Choroid plexus epithelial cell (primary cell): ENCODE measurements around the gene FBN1.

Source experiments
- DNase-seq: peaks from one replicate; pipeline ENCODE4 v3.0.0-alpha.2; 2010; ENCODE audit warnings: low read depth
- H3K4me3 ChIP-seq: 2 replicates; pipeline ENCODE4 v1.5.1; 2011; ENCODE audit warnings: low read depth, mild to moderate bottlenecking, control low read depth, low read length, moderate library complexity
- CTCF ChIP-seq: conservative IDR thresholded peaks from 2 replicates; pipeline ENCODE4 v1.5.1; 2011; ENCODE audit warnings: low read depth, mild to moderate bottlenecking, control low read depth, inconsistent platforms, low read length, moderate library complexity

FBN1 gene

GRCh38 chr15:48527517-48527916 is 118.0 kb downstream of the FBN1 start:
- H3K4me3 ChIP-seq = no peak overlapping the region
- no peak for TF ChIP-seq CTCF
- DNase-seq = no peak

GRCh38 chr15:48522911-48523310 is 122.6 kb downstream of the FBN1 start:
- TF ChIP-seq CTCF = no peak
- H3K4me3 ChIP-seq = no peak overlapping the region
- DNase-seq = no peak

GRCh38 chr15:48522123-48522522 is 123.4 kb downstream of the FBN1 start:
- TF ChIP-seq CTCF = no peak

DNA sequence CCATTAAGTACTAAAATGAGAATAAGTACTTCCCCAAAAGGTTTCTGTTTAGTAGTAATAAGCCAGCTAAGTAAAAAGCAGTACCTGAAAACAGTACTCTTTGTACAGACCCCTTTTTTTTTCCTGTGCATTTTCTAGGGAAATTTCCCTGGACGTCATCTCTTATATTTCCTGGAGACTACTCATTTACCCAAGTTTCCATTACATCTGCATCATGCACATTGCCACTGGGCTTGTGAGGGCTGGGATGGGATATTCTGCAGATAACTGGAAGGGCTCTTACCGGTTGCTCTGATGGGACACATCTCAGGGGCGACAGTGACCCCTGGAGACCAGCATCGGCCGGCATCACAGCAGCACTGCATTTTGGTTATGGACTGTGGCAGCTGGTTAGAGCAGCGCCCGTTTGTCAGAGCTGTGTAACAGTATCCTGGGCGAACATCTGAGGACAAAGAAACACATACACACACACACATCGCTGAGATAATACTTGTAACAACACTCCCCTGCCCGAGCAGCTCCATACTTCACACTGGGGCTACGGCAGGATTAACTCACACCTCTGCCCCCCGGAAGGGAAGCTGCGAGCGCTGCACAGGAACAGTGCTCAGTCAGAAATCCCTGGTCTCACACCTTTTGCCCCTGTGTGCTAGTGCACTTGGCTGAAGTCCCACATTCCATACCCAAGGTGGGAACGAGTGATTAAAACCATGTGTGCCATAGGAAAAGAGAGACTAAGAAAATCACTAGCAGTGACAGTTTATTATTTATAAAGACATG is 124.9 kb downstream of the FBN1 start:
- H3K4me3 ChIP-seq = no peak overlapping the region
- peak; percentile 60 for DNase-seq
- TF ChIP-seq CTCF = no peak

More at GRCh38 chr15:48522123-48522522, 123.4 kb downstream of the FBN1 start:
- no peak overlapping the region for H3K4me3 ChIP-seq
- DNase-seq = no peak

GRCh38 chr15:48516121-48516520 is 129.4 kb downstream of the FBN1 start:
- no peak for DNase-seq
- H3K4me3 ChIP-seq = no peak overlapping the region
- TF ChIP-seq CTCF = no peak

DNA sequence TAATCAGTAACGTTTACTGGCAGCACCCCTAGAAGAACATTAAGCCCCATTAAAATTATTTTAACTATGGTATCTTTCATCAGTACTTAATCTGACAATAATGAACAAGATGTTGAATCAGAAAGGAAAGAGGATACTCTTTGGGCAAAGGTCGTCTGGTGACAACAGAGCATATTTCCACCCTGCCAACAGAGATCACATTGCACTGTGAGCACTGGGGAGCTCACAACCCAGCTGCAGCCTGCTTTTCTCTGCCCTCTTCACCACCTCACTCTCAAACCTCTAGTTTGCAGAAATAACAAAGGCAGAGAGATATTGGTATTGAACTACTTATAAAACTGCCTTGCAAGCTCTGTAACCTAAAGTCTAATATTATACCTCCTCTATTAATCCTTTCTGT is 130.0 kb downstream of the FBN1 start:
- H3K4me3 ChIP-seq = no peak overlapping the region
- DNase-seq = peak; percentile 47
- no peak for TF ChIP-seq CTCF

DNA sequence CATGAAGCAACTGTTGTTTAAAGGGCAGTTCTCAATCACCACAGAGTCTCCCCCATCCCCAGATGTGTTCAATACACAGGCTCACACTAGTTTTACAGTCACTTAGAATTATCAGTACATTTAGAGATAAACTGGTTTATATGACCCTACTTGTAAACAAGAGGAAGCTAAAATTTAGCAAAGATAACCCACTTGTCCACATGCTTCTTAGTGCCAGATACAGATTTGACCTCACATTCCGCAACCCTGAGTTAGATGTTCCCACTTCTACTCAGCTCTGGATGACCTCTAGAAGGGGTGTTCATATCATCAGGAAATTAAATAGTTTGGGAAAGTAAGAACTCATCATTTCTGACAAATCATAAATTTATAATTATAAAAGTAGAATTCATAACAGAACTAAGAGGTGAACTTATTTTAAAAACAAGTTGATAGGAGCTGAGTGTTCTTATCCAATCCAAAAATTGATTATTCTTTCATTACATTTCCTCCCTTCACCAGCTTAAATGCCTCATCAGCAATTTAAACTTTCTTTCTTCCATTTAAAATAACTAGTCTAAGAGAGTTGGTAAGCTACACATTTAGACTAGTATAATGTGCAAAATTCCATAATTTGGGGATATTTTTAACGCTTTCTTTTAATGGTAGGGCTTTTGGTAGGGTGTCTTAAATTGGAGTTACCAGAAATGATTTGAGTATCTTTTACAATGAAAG is 131.2 kb downstream of the FBN1 start:
- DNase-seq = no peak
- H3K4me3 ChIP-seq = no peak overlapping the region
- no peak for TF ChIP-seq CTCF
